Trophoblast cell (in vitro differentiated cells and primary cell): ENCODE results near the gene FKBP11.
"Not testable (repeated sequence)": the region's sequence is repeated elsewhere in the genome, so short reads cannot be mapped to it uniquely, and the experiment has no call there.

Experiments used
- DNase-seq, 2 donors: peaks; one replicate each; pipeline ENCODE4 v3.0.0-alpha.2; 2016
- H2AFZ ChIP-seq: 2 replicates; pipeline ENCODE4 v1.6.1; 2013; ENCODE audit warnings: low read length, moderate library complexity, mild to moderate bottlenecking; ENCODE audit not compliant: insufficient read depth, poor library complexity
- H2AK5ac ChIP-seq: 2 replicates; pipeline ENCODE4 v1.6.1; 2013; ENCODE audit warnings: mild to moderate bottlenecking, low read length
- H2BK120ac ChIP-seq: 2 replicates; pipeline ENCODE4 v1.6.1; 2013; ENCODE audit warnings: low read length, mild to moderate bottlenecking, moderate library complexity; ENCODE audit not compliant: insufficient read depth, poor library complexity
- H2BK12ac ChIP-seq: 2 replicates; pipeline ENCODE4 v1.6.1; 2013; ENCODE audit warnings: mild to moderate bottlenecking, low read length, moderate library complexity
- H2BK5ac ChIP-seq: 2 replicates; pipeline ENCODE4 v1.6.1; 2013; ENCODE audit warnings: low read length, low read depth, moderate library complexity, mild to moderate bottlenecking; ENCODE audit not compliant: poor library complexity
- H3K14ac ChIP-seq: 2 replicates; pipeline ENCODE4 v1.6.1; 2013; ENCODE audit warnings: mild to moderate bottlenecking, low read length
- H3K18ac ChIP-seq: 2 replicates; pipeline ENCODE4 v1.6.1; 2013; ENCODE audit warnings: mild to moderate bottlenecking, low read length
- H3K23ac ChIP-seq: 2 replicates; pipeline ENCODE4 v1.6.1; 2013; ENCODE audit warnings: low read length
- H3K27ac ChIP-seq: 2 replicates; pipeline ENCODE4 v1.5.1; 2013; ENCODE audit warnings: low read depth, mild to moderate bottlenecking, inconsistent platforms, low read length, moderate library complexity
- H3K27me3 ChIP-seq: 2 replicates; pipeline ENCODE4 v1.6.1; 2013; ENCODE audit warnings: inconsistent platforms, mild to moderate bottlenecking, low read length, moderate library complexity; ENCODE audit not compliant: insufficient read depth
- H3K36me3 ChIP-seq, 2 experiments: 1 replicate in 1 of 2; 2 replicates in 1 of 2; pipeline ENCODE4 v1.6.1; 2013; ENCODE audit warnings: low read length in 2 of 2, mild to moderate bottlenecking in 2 of 2, moderate library complexity in 1 of 2; ENCODE audit not compliant: insufficient read depth in 2 of 2, control insufficient read depth in 1 of 2
- H3K4ac ChIP-seq: 2 replicates; pipeline ENCODE4 v1.6.1; 2013; ENCODE audit warnings: low read depth, mild to moderate bottlenecking, low read length, moderate library complexity
- H3K4me1 ChIP-seq, 2 experiments: 1 replicate in 1 of 2; 2 replicates in 1 of 2; pipeline ENCODE4 v1.6.1; 2013; ENCODE audit warnings: low read length in 2 of 2, mild to moderate bottlenecking in 2 of 2, moderate library complexity in 1 of 2; ENCODE audit not compliant: insufficient read depth in 2 of 2, control insufficient read depth in 1 of 2
- H3K4me2 ChIP-seq: 2 replicates; pipeline ENCODE4 v1.6.1; 2013; ENCODE audit warnings: inconsistent platforms, mild to moderate bottlenecking, low read length, moderate library complexity
- H3K4me3 ChIP-seq: 2 replicates; pipeline ENCODE4 v1.5.1; 2013; ENCODE audit warnings: mild to moderate bottlenecking, low read depth, low read length, inconsistent platforms
- H3K79me1 ChIP-seq: one replicate; pipeline ENCODE4 v1.6.1; 2013; ENCODE audit warnings: low read length
- H3K79me2 ChIP-seq: 2 replicates; pipeline ENCODE4 v1.6.1; 2013; ENCODE audit warnings: low read length, mild to moderate bottlenecking; ENCODE audit not compliant: control insufficient read depth, insufficient read depth, poor library complexity
- H3K9ac ChIP-seq: 2 replicates; pipeline ENCODE4 v1.6.1; 2013; ENCODE audit warnings: mild to moderate bottlenecking, low read length
- H3K9me3 ChIP-seq: 2 replicates; pipeline ENCODE4 v1.6.1; 2013; ENCODE audit warnings: low read depth, mild to moderate bottlenecking, control low read depth, inconsistent platforms, low read length; ENCODE audit not compliant: insufficient read depth
- H4K12ac ChIP-seq: 2 replicates; pipeline ENCODE4 v1.6.1; 2013; ENCODE audit warnings: low read depth, mild to moderate bottlenecking, low read length, moderate library complexity
- H4K8ac ChIP-seq: 2 replicates; pipeline ENCODE4 v1.6.1; 2013; ENCODE audit warnings: low read depth, mild to moderate bottlenecking, low read length, moderate library complexity
- H4K91ac ChIP-seq: one replicate; pipeline ENCODE4 v1.6.1; 2013; ENCODE audit warnings: low read depth, mild to moderate bottlenecking, low read length, moderate library complexity
- WGBS: extraction: QIAGEN DNeasy Blood & Tissue Kit; methylation state at CpG from one replicate; pipeline ENCODE4 v1.1.7; 2013; ENCODE audit warnings: missing lambda C conversion rate; ENCODE audit not compliant: insufficient read length, insufficient coverage; ENCODE audit errors: extremely low coverage; 5-methylcytosine and 5-hydroxymethylcytosine counted together

The FKBP11 gene

DNA sequence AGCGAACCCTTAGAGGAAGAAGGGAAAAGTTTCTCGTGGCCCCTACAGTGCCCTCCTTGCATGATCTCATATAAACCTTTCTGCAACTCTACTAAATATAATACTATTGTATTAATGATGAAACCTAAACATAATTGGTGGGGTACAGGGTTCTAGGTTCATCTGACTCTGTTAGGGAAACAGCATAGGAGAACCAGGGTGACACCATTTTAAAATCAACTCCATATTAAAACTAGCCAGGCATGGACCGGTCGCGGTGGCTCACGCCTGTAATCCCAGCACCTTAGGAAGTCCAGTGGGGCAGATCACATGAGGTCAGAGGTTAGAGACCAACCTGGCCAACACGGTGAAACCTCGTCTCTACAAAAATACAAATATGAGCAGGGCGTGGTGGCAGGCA, 44.6 kb downstream of the FKBP11 start:
- Histone ChIP-seq H3K18ac (no peak overlapping the region), H2BK5ac (no peak overlapping the region), H2AFZ (no peak overlapping the region), H4K12ac (no peak overlapping the region), H4K8ac (no peak overlapping the region), H3K36me3 (no peaks in the 10 kb centered on the region), H3K79me1 (peaks cover 21% of the 10 kb centered on the region), H2BK12ac (peak overlapping the region; percentile 6), H3K23ac (no peak overlapping the region), H2AK5ac (no peak overlapping the region), H3K27me3 (no peaks in the 10 kb centered on the region), H3K27ac (no peak overlapping the region), H3K14ac (peak overlapping the region; percentile 16), H3K4ac (no peak overlapping the region), H3K4me1 (peaks cover 20 to 21% of the 10 kb centered on the region in 2 experiments), H3K9me3 (no peaks in the 10 kb centered on the region), H2BK120ac (no peak overlapping the region), H3K4me3 (no peak overlapping the region), H3K4me2 (no peak overlapping the region), H4K91ac (no peak overlapping the region), H3K79me2 (no peaks in the 10 kb centered on the region), H3K9ac (no peak overlapping the region)
- no peak for DNase-seq
- WGBS: no CpG with 5 or more reads among the region's 9 CpGs

DNA sequence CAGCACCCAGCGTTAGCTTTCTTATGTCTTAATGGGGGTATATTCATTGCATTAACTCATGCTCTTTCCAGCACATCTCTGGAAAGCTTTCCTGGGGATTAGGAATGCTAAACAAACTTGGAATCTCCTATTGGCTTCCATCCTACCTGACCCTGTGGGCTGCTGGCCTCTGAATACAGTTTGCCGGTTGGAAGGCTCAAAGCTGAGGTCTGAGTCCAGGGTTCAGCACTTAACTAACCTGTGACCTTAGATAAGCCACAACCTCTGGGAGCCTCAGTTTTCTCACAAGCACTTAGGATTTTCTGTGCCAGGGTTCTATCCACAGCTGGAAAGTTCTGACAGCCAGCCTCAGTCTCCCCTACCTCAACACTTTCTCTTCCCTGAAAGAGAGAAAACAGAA, 46.7 kb downstream of the FKBP11 start:
- Histone ChIP-seq H3K4me2 (no peak overlapping the region), H3K27ac (no peak overlapping the region), H3K36me3 (no peaks in the 10 kb centered on the region), H3K4me3 (no peak overlapping the region), H3K27me3 (no peaks in the 10 kb centered on the region), H3K79me2 (no peaks in the 10 kb centered on the region), H3K14ac (no peak overlapping the region), H3K9ac (no peak overlapping the region), H3K18ac (no peak overlapping the region), H2AFZ (no peak overlapping the region), H3K79me1 (peaks cover 14% of the 10 kb centered on the region), H3K4me1 (peaks cover 13 to 14% of the 10 kb centered on the region in 2 experiments), H2BK120ac (no peak overlapping the region), H2BK5ac (no peak overlapping the region), H4K8ac (no peak overlapping the region), H3K4ac (no peak overlapping the region), H4K91ac (no peak overlapping the region), H3K23ac (no peak overlapping the region), H4K12ac (no peak overlapping the region), H2AK5ac (no peak overlapping the region), H2BK12ac (peak overlapping the region; percentile 10), H3K9me3 (no peaks in the 10 kb centered on the region)
- no peak for DNase-seq
- no CpG with 5 or more reads among the region's 2 CpGs for WGBS

DNA sequence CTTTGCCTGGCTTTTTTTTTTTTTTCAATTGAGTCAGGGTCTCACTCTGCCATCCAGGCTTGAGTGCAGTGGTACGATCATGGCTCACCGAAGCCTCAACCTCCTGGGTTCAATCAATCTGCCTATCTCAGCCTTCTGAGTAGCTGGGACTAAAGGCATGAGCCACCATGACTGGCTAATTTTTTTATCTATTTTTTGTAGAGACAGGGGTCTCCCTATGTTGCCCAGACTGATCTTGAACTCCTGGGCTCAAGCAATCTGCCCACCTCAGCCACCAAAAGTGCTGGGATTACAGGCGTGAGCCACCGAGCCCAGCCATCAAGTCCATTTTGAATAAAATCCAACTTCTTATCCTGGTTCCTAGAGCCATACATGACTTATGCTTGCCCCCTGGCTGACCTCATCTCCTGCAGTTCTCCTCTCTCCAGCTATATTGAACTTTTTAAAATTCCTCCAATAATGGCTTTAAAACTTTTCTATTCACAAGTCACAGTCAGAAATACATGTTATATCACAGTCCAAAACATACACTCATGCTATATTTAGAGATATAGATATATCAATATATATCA, 49.3 kb downstream of the FKBP11 start:
- Histone ChIP-seq H4K91ac (no peak overlapping the region), H3K4ac (no peak overlapping the region), H3K79me1 (no peaks in the 10 kb centered on the region), H3K79me2 (no peaks in the 10 kb centered on the region), H2BK5ac (no peak overlapping the region), H3K14ac (no peak overlapping the region), H3K4me2 (no peak overlapping the region), H3K36me3 (no peaks in the 10 kb centered on the region), H4K8ac (no peak overlapping the region), H3K4me1 (peaks cover 0 to 2% of the 10 kb centered on the region in 2 experiments), H3K4me3 (no peak overlapping the region), H2AFZ (no peak overlapping the region), H2AK5ac (no peak overlapping the region), H3K18ac (no peak overlapping the region), H3K9ac (no peak overlapping the region), H3K23ac (no peak overlapping the region), H2BK120ac (no peak overlapping the region), H3K27ac (no peak overlapping the region), H4K12ac (no peak overlapping the region), H2BK12ac (no peak overlapping the region), H3K9me3 (no peaks in the 10 kb centered on the region), H3K27me3 (no peaks in the 10 kb centered on the region)
- WGBS: no CpG with 5 or more reads among the region's 4 CpGs
- DNase-seq: no peak

DNA sequence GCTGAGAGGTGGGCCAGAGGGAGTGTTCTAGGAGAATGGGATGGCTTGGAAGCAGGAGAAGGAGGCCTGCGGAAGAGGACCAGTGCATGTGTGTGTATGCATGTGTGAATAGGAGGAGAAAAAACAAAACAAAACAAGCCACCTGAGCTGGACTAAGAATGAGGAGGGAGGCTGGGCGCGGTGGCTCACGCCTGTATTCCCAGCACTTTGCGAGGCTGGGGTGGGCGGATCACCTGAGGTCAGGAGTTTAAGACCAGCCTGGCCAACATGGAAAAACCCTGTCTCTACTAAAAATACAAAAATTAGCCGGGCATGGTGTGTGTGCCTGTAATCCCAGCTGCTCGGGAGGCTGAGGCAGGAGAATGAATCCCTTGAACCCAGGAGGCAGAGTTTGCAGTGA, 51.8 kb downstream of the FKBP11 start:
- not testable (repeated sequence) for H2BK5ac ChIP-seq, H3K14ac ChIP-seq, H3K27ac ChIP-seq, H4K12ac ChIP-seq, H3K79me2 ChIP-seq, H3K23ac ChIP-seq, H2BK120ac ChIP-seq, H2BK12ac ChIP-seq, H4K91ac ChIP-seq, H3K79me1 ChIP-seq, H3K18ac ChIP-seq, H3K4me3 ChIP-seq, H3K4me2 ChIP-seq, H3K36me3 ChIP-seq, H2AK5ac ChIP-seq, H3K9me3 ChIP-seq, H3K4ac ChIP-seq, H3K27me3 ChIP-seq, H3K9ac ChIP-seq, H2AFZ ChIP-seq, H4K8ac ChIP-seq, H3K4me1 ChIP-seq, DNase-seq
- no CpG with 5 or more reads among the region's 8 CpGs for WGBS
